Activated naive CD4-positive, alpha-beta T cell treated with anti-CD3 and anti-CD28 coated beads, Interleukin-2, amount 50 U/mL, for 72 hours (primary cell): Measurements from ENCODE around the gene KIAA1586. TPM values are rescaled to one million over a fixed set of nuclear protein-coding genes. Genes with fewer than 3 reads are reported as not detected.
"Not testable (repeated sequence)": the region's sequence is repeated elsewhere in the genome, so short reads cannot be mapped to it uniquely, and the experiment has no call there.

Experiments used
- ATAC-seq, 2 donors: fragments of 150-1000 bp; cut with Tn5 transposase; 2 replicates each; pipeline ENCODE4 v1.10.0; 2021; ENCODE audit warnings: mild to moderate bottlenecking in 2 of 2, moderate library complexity in 2 of 2
- DNase-seq, 2 donors: peaks; one replicate each; pipeline ENCODE4 v3.0.0; 2021 to 2022; ENCODE audit warnings: low spot score in 2 of 2
- H3K27ac Mint-ChIP-seq, 2 donors: one replicate each; pipeline ENCODE4 v1.8.0; 2022; ENCODE audit warnings: mild to moderate bottlenecking in 2 of 2, mixed read lengths in 2 of 2
- H3K36me3 Mint-ChIP-seq, 2 donors: one replicate each; pipeline ENCODE4 v1.8.0; 2022; ENCODE audit warnings: mixed read lengths in 2 of 2
- H3K9me3 Mint-ChIP-seq, 2 donors: one replicate each; pipeline ENCODE4 v1.8.0; 2022; ENCODE audit warnings: mixed read lengths in 2 of 2
- total RNA-seq, 2 donors: library from RNA; stranded (reverse); gene quantifications; one replicate each; pipeline ENCODE4 v1.2.3, GENCODE V29; 2022

KIAA1586 gene, protein sequence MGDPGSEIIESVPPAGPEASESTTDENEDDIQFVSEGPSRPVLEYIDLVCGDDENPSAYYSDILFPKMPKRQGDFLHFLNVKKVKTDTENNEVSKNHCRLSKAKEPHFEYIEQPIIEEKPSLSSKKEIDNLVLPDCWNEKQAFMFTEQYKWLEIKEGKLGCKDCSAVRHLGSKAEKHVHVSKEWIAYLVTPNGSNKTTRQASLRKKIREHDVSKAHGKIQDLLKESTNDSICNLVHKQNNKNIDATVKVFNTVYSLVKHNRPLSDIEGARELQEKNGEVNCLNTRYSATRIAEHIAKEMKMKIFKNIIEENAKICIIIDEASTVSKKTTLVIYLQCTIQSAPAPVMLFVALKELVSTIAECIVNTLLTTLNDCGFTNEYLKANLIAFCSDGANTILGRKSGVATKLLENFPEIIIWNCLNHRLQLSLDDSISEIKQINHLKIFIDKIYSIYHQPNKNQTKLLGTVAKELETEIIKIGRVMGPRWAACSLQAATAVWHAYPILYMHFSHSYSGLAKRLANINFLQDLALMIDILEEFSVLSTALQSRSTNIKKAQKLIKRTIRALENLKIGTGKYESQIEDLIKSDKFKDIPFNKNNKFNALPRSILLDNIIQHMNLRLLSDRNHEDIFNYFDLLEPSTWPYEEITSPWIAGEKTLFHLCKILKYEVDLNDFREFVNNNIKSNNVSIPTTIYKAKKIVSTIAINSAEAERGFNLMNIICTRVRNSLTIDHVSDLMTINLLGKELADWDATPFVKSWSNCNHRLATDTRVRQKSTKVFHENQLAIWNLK
- total RNA-seq, result 10 to 100 TPM in 1 of 2 donors, 1 to 10 TPM in 1; 8.5 to 21.3 TPM

DNA sequence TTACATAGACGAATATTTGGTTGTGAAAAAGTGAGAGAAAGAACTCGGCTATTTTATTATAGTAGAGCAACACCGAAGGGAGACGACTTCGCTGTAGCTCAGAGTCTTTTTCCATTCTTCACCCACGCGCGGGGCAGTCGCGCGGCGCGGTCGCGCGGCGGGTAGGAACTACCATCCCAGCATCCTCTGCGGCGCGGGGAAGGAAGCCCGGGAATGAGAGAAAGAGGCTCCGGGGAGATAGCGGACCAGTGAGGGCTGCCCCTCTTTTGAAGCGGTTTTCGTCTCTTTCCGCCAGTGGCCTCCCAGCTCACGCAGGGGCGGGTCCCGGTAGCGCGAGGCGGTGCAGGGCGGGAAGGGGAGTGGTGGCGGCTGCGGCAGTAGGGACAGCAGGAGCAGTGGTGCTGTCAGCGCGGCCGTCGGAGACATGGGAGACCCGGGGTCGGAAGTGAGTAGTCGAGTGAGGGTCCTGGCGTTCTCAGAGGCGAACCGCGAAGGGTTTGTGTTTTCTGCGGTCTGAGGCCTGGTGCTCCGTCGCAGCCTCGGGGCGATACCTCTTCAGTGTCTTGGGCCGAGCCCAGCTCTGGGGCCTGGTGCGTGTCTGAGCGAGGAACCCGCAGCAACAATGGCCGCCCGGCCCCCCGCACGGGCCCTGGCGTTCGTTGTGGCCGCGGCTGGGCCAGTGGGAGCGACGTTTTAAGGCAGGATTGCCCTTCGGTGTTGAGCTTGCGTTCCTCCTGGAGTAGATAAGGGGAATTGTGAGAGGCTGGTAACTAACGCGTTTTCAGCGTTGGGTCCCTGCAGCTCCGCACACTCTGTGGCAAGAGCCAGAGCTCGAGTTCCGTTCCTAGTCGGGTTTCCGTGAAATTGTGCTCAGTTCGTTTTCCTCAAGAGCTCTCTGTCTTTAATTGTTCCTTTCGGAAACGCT lies at the start of gene KIAA1586:
Gene KIAA1586 (plus strand): TSS at position 362 of the 925 bp plus-strand sequence. CDS start 63 bp downstream, at position 425.
- not testable (repeated sequence) for H3K9me3 Mint-ChIP-seq
- peak; percentile 83 to 90 for DNase-seq
- ATAC-seq, result peak; percentile 97 to 98
- peaks cover 9 to 29% of the 10 kb centered on the region in 2 donors for H3K36me3 Mint-ChIP-seq
- H3K27ac Mint-ChIP-seq, result peak within 1 kb of the TSS; percentile 88 to 94

DNA sequence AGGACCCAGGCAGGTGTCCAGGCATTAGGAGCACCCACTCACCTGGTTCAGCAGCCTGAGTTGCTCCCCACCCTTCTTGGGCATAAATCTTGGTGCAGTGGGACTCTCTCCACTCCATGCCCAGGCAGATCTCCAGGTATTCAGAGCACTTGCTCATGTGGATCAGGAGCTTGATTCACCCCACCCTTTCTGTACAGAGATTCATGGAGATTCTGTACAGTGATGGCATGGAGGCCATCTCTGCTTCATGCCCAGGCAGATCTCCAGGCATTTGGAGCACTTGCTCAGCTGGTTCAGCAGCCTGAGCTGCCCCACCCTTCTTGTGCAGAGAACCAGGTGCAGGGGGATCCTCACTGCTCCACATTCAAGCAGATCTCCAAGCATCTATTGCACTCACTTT lies 47.4 kb upstream of the KIAA1586 start:
- Mint-ChIP-seq H3K36me3 (peaks cover 0 to 5% of the 10 kb centered on the region in 2 donors), H3K27ac (no peak overlapping the region), H3K9me3 (no peaks in the 10 kb centered on the region)
- ATAC-seq (no peak), DNase-seq (no peak)

DNA sequence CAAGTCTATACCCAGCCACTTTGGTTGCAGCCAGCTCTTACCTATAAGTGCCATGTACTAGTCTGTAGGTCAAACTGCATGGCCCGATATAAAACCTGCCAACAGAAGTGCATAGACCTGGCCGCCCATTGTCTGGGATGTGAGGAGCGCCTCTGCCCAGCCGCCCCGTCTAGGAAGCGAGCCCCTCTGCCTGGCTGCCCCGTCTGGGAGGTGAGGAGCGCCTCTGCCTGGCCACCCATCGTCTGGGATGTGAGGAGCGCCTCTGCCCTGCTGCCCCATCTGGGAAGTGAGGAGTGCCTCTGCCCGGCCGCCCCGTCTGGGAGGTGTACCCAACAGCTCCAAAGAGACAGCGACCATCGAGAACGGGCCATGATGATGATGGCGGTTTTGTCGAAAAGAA lies 46.7 kb upstream of the KIAA1586 start:
- not testable (repeated sequence) for DNase-seq, H3K36me3 Mint-ChIP-seq, H3K9me3 Mint-ChIP-seq, H3K27ac Mint-ChIP-seq, ATAC-seq

DNA sequence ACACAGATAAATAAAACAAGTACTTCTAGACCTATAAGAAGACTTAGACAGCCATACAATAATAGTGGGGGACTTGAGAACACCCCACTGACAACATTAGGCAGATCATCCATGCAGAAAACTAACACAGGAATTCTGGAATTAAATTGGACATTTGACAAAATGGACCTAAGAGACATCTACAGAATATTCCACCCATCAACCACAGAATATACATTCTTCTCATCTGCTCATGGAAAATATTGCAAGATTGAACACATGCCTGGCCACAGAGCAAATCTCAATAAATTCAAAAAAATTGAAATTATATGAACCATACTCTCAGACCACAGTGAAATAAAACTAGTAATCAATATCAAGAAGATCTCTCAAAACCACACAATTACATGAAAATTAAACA lies 44.3 kb upstream of the KIAA1586 start:
- no peaks in the 10 kb centered on the region for H3K9me3 Mint-ChIP-seq
- DNase-seq (no peak), ATAC-seq (no peak)
- no peak overlapping the region for H3K27ac Mint-ChIP-seq
- peaks cover 0 to 5% of the 10 kb centered on the region in 2 donors for H3K36me3 Mint-ChIP-seq

DNA sequence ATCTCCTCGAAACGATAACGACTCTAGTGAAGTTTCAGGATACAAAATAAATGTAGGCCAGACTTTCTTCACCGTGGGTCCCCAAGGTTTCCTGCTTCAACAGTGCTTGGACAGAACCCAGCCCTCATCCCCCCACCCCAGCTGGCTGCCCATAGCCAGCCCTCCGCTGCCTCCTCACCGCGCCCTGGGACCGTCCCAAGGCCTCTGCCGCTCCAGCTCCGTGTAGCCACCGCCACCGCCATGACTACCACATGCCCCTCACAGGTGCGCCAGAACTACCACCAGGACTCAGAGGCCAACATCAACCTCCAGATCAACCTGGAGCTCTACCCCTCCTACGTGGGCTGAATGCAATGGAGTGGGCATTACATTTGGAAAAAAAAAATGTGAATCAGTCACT lies 42.2 kb upstream of the KIAA1586 start:
- Mint-ChIP-seq H3K27ac (no peak overlapping the region), H3K9me3 (no peaks in the 10 kb centered on the region), H3K36me3 (no peaks in the 10 kb centered on the region)
- DNase-seq (no peak), ATAC-seq (no peak)

DNA sequence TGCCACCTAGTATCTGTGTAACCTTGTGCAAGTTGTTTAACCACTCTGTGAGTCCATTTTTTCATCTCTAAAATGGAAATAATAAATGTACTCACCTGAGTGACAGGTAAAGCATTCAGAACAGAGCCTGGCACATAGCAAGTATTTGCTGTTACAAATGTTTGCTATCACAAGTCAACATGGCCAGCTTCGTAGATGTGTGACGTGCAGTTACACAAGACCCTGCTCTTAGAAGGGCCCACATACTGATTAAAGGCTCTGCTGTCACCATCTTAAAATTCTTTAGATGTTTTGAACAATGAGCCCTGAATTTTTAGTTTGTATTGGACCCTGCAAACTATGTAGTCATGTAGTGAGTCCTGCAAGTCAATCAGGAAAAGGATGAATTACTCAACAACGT lies 40.4 kb upstream of the KIAA1586 start:
- Mint-ChIP-seq H3K27ac (no peak overlapping the region), H3K9me3 (no peaks in the 10 kb centered on the region), H3K36me3 (no peaks in the 10 kb centered on the region)
- ATAC-seq, result no peak
- DNase-seq, result no peak

DNA sequence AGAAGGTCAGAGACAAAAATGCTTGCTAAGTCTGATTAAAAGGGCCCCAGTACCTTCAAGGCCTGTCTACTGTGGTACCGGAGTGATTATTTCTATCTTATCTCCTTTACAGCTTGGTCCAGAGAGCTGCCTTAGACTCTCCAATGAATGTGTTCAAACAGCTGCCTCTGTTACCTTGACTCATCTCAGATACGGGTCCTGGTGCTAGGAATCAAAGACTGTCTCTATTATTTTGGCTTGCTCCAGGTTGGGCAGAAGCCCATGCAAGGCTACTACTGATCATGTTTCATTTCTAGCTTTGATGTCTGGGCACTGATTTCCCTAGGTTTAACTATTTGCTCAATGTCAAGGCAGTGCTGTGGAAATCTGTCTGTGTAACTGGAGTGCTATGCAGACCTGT lies 38.4 kb upstream of the KIAA1586 start:
- H3K36me3 Mint-ChIP-seq, H3K9me3 Mint-ChIP-seq, ATAC-seq, H3K27ac Mint-ChIP-seq, DNase-seq: not testable (repeated sequence)

DNA sequence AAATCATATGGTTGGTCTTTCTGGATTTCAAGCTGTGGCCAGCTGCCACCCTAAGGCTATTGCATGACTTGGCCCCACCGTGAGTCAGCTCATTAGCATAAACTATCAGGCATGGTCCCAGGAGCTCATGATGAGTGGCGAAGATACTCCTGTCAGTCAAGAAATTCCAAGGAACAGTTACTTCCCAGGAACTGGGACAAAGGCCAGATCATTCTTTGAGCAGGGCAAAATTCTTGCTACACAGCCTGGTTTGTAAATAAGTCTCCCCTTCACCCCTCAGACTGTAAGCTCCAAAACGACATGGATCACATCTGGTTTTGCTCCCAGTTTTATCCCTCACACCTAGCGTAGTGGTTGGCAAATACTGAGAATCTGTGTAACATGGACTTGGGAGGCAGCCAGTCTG lies 33.0 kb upstream of the KIAA1586 start:
- DNase-seq, result no peak
- ATAC-seq, result no peak
- H3K9me3 Mint-ChIP-seq, result no peaks in the 10 kb centered on the region
- no peak overlapping the region for H3K27ac Mint-ChIP-seq
- no peaks in the 10 kb centered on the region for H3K36me3 Mint-ChIP-seq

DNA sequence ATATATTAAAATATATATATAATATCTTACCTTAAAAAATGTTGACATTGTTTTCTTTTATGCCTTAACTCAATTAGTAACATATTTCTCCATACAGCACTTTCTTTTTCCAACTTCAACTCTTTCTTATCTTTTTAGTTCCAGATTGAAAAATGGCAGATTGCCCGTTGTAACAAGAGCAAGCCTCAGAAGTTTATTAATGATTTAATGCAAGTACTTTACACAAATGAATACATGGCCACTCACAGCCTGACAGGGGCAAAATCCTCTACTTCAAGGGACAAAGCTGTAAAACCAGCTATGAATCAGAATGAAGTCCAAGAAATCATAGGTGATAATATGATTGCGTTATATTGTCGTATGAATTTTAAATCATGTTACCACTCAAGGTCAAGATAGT lies 29.4 kb upstream of the KIAA1586 start:
- Mint-ChIP-seq H3K27ac (no peak overlapping the region), H3K9me3 (no peaks in the 10 kb centered on the region), H3K36me3 (no peaks in the 10 kb centered on the region)
- ATAC-seq, result no peak
- no peak for DNase-seq

DNA sequence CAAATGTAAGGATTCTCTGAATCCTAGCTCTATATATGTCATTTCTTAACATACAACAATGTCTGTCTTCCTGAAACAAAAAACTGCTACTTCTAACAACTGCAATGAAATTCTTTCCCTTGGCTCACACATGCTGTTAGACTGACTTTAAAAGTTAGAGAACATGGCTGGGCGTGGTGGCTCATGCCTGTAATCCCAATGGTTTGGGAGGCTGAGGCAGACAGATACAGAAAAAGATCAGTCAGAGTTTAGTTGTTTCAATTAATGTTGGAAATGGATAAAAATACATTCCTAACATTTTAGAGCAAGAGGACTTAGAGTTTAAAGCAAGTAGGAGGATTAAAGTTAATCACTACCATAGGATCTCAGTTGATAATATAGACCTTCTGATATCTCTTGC lies 28.7 kb upstream of the KIAA1586 start:
- no peak for DNase-seq

DNA sequence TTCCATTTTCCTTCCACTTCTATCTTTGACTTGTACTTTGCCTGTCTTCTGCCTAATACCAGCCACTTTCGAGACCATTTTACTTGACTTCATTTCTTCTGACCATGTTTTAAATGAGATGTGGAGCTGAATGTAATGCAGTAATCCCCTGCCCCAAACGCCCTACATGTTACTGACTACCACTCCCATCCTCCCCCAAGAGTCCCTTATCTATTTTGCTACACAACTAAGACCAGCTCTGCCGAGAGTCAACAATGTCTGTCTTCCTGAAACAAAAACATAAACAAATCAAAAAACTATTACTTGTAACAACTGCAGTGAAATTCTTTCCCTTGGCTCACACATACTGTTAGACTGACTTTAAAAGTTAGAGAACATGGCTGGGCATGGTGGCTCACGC lies 27.1 kb upstream of the KIAA1586 start:
- H3K36me3 Mint-ChIP-seq, result peaks cover 3 to 5% of the 10 kb centered on the region in 2 donors
- ATAC-seq (no peak), DNase-seq (no peak)
- no peak overlapping the region for H3K27ac Mint-ChIP-seq
- peaks cover under 1% of the 10 kb centered on the region in 2 donors for H3K9me3 Mint-ChIP-seq

More for the DNA sequence above, 28.7 kb upstream of the KIAA1586 start:
- no peak for ATAC-seq
- H3K9me3 Mint-ChIP-seq, result no peaks in the 10 kb centered on the region
- H3K36me3 Mint-ChIP-seq, result no peaks in the 10 kb centered on the region
- H3K27ac Mint-ChIP-seq, result no peak overlapping the region

DNA sequence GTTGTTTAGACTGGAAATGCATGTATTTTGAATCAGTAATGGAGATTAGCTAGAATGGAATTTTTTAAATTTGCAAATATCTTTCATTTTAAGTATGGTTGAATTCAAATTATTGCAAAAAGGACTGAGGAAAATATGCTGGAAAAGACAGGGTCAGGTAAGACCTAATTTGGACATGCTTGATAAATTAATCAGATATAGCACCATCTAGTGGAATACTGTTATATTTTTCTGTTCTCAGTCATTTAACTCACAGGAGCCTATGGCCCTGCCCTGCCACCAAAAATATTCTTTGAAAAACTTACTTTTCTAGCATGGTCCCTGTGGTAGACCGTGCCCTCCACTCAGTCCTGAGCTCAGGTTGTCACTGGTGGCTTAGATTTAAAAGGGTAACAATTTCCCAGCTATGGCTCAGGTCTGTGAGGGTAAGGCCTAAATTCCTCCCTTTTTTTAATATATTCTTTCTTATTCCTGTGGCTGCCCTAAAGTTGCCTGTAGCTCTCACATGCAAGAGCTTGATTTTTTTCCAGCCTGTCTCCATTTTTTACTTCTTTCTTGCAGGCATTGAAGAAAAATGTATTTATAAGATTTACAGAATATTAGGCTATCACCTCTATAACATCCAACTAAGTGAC lies 25.3 kb upstream of the KIAA1586 start:
- Mint-ChIP-seq H3K36me3 (peaks cover 14 to 20% of the 10 kb centered on the region in 2 donors), H3K9me3 (peaks cover 8 to 14% of the 10 kb centered on the region in 2 donors), H3K27ac (no peak overlapping the region)
- DNase-seq, result no peak
- peak; percentile 53 to 58 for ATAC-seq

DNA sequence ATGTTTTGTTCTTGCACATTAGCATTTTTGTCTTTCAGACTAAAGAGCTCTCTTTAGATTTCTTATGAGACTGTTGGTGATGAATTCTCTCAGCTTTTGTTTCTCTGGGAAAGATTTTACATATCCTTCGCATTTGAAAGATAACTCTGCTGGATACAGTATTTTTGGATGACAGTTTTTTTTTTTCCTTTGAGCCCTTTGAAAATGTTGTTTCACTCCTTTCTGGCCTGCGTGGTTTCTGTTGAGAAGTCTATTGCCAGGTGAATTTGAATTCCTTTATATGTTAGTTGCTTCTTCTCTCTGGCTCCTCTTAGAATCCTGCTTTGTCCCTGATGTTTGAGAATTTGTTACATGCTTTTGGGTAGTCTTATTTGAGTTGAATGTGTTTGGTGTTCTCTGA lies 22.2 kb upstream of the KIAA1586 start:
- H3K36me3 Mint-ChIP-seq, result peaks cover 14 to 20% of the 10 kb centered on the region in 2 donors
- H3K27ac Mint-ChIP-seq, result no peak overlapping the region
- no peak for ATAC-seq
- peaks cover 8 to 14% of the 10 kb centered on the region in 2 donors for H3K9me3 Mint-ChIP-seq
- DNase-seq, result no peak

DNA sequence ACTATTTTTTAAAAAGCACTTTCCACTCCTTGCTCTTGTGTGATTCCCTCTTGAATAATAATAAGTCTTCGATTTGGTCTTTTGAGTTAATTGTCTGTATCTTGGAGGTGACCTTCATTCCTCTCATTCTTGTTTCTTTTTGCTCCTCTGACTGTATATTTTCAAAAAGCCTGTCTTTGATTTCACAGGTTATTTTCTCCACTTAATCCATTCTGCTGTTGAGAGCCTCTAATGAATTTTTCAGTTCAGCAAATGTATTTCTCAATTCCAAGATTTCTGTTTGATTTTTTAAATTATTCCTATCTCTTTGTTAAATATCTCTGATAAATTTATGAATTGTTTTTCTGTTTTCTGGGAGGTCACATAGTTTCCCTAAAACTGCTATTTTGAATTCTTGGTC lies 21.7 kb upstream of the KIAA1586 start:
- no peak overlapping the region for H3K27ac Mint-ChIP-seq
- peaks cover 8 to 14% of the 10 kb centered on the region in 2 donors for H3K9me3 Mint-ChIP-seq
- ATAC-seq (no peak), DNase-seq (no peak)
- H3K36me3 Mint-ChIP-seq, result peaks cover 14 to 20% of the 10 kb centered on the region in 2 donors

DNA sequence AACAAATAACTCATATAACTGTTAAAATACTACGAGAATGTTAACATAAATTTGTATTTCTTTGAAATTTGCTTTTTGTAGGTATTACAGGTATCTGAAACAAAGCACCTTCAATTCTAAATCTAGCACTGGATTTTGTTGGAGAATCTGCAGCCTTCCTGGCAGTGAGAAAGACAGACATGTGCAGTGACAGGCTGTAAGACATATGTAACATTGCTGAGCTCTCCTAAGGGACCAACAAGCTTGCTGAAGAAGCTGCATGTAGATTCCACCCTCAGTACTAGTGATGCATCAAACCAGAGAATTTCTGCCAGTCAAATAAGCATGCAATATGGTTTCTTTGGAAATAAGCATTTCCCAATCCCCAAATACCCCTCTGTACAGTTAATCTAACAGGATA lies 20.5 kb upstream of the KIAA1586 start:
- H3K9me3 Mint-ChIP-seq, result peaks cover 8 to 14% of the 10 kb centered on the region in 2 donors
- no peak overlapping the region for H3K27ac Mint-ChIP-seq
- peaks cover 14 to 20% of the 10 kb centered on the region in 2 donors for H3K36me3 Mint-ChIP-seq
- DNase-seq, result no peak
- no peak for ATAC-seq

DNA sequence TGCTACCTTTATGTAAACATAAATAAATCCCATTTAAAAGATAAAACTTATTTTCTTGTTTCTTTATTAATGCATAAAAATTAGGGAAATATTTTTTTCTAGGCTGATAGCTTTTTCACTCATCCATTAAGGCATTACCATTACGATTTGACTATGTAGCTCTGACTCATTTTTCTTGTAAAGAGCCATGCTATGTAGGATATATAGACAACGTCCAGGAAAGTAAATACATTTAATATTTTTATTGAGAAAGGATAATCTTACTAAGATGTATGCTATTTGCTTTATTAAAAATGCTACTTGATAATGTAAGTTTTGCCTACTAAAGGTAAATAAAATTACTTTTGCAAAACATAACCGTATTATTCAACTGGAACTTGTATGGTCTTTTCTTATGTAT lies 19.2 kb upstream of the KIAA1586 start:
- ATAC-seq (no peak), DNase-seq (no peak)
- Mint-ChIP-seq H3K27ac (no peak overlapping the region), H3K9me3 (peaks cover 8 to 14% of the 10 kb centered on the region in 2 donors), H3K36me3 (peaks cover 14 to 20% of the 10 kb centered on the region in 2 donors)
